ENCODE results near the gene MRFAP1.

DNA sequence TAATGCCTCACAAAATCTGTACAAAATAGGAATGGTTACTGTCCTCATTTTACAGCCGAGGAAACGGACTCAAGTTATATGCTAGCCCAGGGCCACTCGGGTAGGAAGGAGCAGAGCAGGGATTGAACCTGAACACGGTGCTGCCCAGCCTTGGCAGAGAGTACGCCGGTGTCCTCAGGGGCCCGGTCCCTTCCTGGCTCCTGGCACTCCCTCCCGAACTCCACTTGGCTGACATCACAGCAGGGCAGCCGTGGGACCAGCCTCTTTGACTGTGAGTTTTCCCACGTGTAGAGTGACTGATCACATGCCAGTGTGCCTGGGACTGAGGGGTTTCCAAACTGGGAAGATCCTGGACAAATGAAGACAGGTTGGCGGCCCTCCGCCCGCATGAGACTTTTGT is 41.8 kb upstream of the MRFAP1 start:
- TF ChIP-seq, protein P1, sequence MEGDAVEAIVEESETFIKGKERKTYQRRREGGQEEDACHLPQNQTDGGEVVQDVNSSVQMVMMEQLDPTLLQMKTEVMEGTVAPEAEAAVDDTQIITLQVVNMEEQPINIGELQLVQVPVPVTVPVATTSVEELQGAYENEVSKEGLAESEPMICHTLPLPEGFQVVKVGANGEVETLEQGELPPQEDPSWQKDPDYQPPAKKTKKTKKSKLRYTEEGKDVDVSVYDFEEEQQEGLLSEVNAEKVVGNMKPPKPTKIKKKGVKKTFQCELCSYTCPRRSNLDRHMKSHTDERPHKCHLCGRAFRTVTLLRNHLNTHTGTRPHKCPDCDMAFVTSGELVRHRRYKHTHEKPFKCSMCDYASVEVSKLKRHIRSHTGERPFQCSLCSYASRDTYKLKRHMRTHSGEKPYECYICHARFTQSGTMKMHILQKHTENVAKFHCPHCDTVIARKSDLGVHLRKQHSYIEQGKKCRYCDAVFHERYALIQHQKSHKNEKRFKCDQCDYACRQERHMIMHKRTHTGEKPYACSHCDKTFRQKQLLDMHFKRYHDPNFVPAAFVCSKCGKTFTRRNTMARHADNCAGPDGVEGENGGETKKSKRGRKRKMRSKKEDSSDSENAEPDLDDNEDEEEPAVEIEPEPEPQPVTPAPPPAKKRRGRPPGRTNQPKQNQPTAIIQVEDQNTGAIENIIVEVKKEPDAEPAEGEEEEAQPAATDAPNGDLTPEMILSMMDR (IDR thresholded peaks at IDR 0.05; ENCODE audit: low read depth, low read length): no peak
- TF ChIP-seq EZH2phosphoT487 (IDR thresholded peaks at IDR 0.05; ENCODE audit: low read depth): no peak
